ENCODE results near the gene IKZF3.

- no peak for TF ChIP-seq CTCF (conservative IDR thresholded peaks at IDR 0.05)
- TF ChIP-seq ZFX (IDR thresholded peaks at IDR 0.05), result no peak
These were observed 123.6 kb downstream of the IKZF3 start for GRCh38 chr17:39740357-39741111.

Data from C4-2B (cell line).